Measurements from ENCODE around the gene SYVN1. TPM values are rescaled to one million over a fixed set of nuclear protein-coding genes. Genes with fewer than 3 reads are reported as not detected.

Gene SYVN1
- total and polyA plus RNA-seq, 10 of the 15 experiments (the other 5 are each of a cell fraction or from before 2014, with no cell fraction given), result 0.79 to 63.6 (median 20.1) TPM

GRCh38 chr11:65078786-65079342 is 55.5 kb downstream of the SYVN1 start (continued):
- TF ChIP-seq ZNF687 (IDR thresholded peaks at IDR 0.05) (peak; percentile 7; the same call in 1 of the 2 replicates), JUND (IDR thresholded peaks at IDR 0.05; ENCODE audit: low read depth, low read length) (no peak), YY1 (IDR thresholded peaks at IDR 0.05; ENCODE audit: low read depth, low read length) (peak; percentile 91)

GRCh38 chr11:65078151-65078550 is 56.2 kb downstream of the SYVN1 start:
- peak; percentile 90 for ATAC-seq
- no peak for DNase-seq (ENCODE audit: low read depth, low spot score)
- Histone ChIP-seq H3K79me2 (ENCODE audit: control insufficient read depth, insufficient read depth, low read length) (peaks cover 49% of the 10 kb centered on the region), H3K9ac (ENCODE audit: control insufficient read depth, insufficient read depth, low read length) (peak overlapping the region; percentile 27), H3K9me3 (replicated peaks; ENCODE audit: control insufficient read depth, insufficient read depth, low read length) (no peaks in the 10 kb centered on the region), H3K4me2 (ENCODE audit: control insufficient read depth, insufficient read depth) (peak overlapping the region; percentile 67), H3K27ac (ENCODE audit: control insufficient read depth, insufficient read depth) (peak overlapping the region; percentile 66), H3K4me1 (ENCODE audit: control insufficient read depth, insufficient read depth, low read length) (peaks cover 31% of the 10 kb centered on the region), H3K36me3 (ENCODE audit: control insufficient read depth in 2 of 2, insufficient read depth in 2 of 2, low read length in 1 of 2) (peaks cover 5 to 13% of the 10 kb centered on the region in 2 experiments; a peak in 3 of 4 replicates), H3K4me3 (peak overlapping the region; percentile 59), H3K27me3 (replicated peaks in 1 of 2; ENCODE audit: control insufficient read depth in 2 of 2, insufficient read depth in 2 of 2, low read length in 1 of 2) (no peaks in the 10 kb centered on the region), H4K20me1 (ENCODE audit: control insufficient read depth, insufficient read depth) (no peaks in the 10 kb centered on the region), H2AFZ (ENCODE audit: control insufficient read depth, low read depth, low read length) (peak overlapping the region; percentile 65)
- FAIRE-seq, result no peak
- CTCF ChIA-PET, result interaction anchor here (0.6 to 1.4 kb wide), 13 partner anchors 10 to 197 kb away, joined by 3 to 9 read pairs (median 3); partner anchors contain the start of gene ARL2
- RAD21 ChIA-PET (ENCODE audit: unreplicated experiment), result interaction anchor here (0.8 to 3.0 kb wide), 4 partner anchors 16 to 65 kb away, joined by 3 to 8 read pairs (median 4); partner anchors contain the start of genes ARL2 and SAC3D1
- 49% methylated on average over 3 of the region's 3 CpGs for WGBS (ENCODE audit: insufficient coverage, insufficient replicate concordance, low lambda C conversion rate, missing lambda C conversion rate)
- intact Hi-C loops (cut with micrococcal nuclease; ENCODE audit: unreplicated experiment), result loop anchor here (1.0 to 5.0 kb wide), 3 partner anchors 36 to 64 kb away; partner anchors contain the start of genes ARL2, SAC3D1 and SNX15
- BruUV-seq (replicated peaks), result TSS peak; percentile 1
- SMC1A ChIA-PET (ENCODE audit: uncharacterized antibody, unreplicated experiment), result interaction anchor here (0.7 to 2.3 kb wide), 5 partner anchors 9 to 64 kb away, joined by 3 to 9 read pairs (median 3); partner anchors contain the start of genes ARL2 and SAC3D1
- in situ Hi-C loops (cut with MboI), result no loop called here
- POLR2A ChIA-PET, result interaction anchor here (0.9 to 2.2 kb wide), 6 partner anchors 9 to 57 kb away, joined by 3 to 7 read pairs (median 4); no protein-coding TSS in a partner anchor
- TF ChIP-seq RB1 (IDR thresholded peaks at IDR 0.05; ENCODE audit: borderline replicate concordance) (0 out of 2 replicates have a peak, but pooled peaks have one; percentile 18), EGR1 (IDR thresholded peaks at IDR 0.05; ENCODE audit: borderline replicate concordance in 1 of 2, low read depth in 2 of 2, low read length in 2 of 2) (no peak), CTCF (IDR thresholded peaks at IDR 0.05 in 2 of 3, conservative IDR thresholded peaks at IDR 0.05 in 1 of 3; ENCODE audit: control insufficient read depth in 2 of 3, extremely low read depth in 1 of 3, insufficient read depth in 1 of 3, low read depth in 3 of 3, low read length in 3 of 3) (peak; percentile 83 to 91 (median 87)), IKZF2 (IDR thresholded peaks at IDR 0.05) (no peak), RUNX3 (IDR thresholded peaks at IDR 0.05; ENCODE audit: low read length) (peak; percentile 53; the same call in 1 of the 2 replicates), POLR2A (IDR thresholded peaks at IDR 0.05; ENCODE audit: low read depth, low read length) (peak; percentile 44; the same call in 1 of the 2 replicates), HDAC6 (IDR thresholded peaks at IDR 0.05; ENCODE audit: unreplicated experiment) (no peak), WRNIP1 (IDR thresholded peaks at IDR 0.05; ENCODE audit: borderline replicate concordance, low read depth, low read length) (0 out of 2 replicates have a peak, but pooled peaks have one; percentile 57), RELB (IDR thresholded peaks at IDR 0.05; ENCODE audit: low read depth) (0 out of 2 replicates have a peak, but pooled peaks have one; percentile 16), ZNF274 (IDR thresholded peaks at IDR 0.05; ENCODE audit: insufficient read depth, insufficient read length) (no peak), NBN (IDR thresholded peaks at IDR 0.05) (peak; percentile 56; the same call in 1 of the 2 replicates)
